GM21529 (cell line): ENCODE data around the gene TRPC1.
"Not testable (repeated sequence)": the region's sequence is repeated elsewhere in the genome, so short reads cannot be mapped to it uniquely, and the experiment has no call there.

Experiments
- ATAC-seq: cut with Tn5 transposase; IDR thresholded peaks from one replicate; pipeline ENCODE4 v1.9.1; 2021; ENCODE audit not compliant: unreplicated experiment

TRPC1 gene

GRCh38 chr3:142752605-142753004, 28.8 kb downstream of the TRPC1 start:
- ATAC-seq: not testable (repeated sequence)

GRCh38 chr3:142754494-142754893, 30.7 kb downstream of the TRPC1 start:
- ATAC-seq: no peak

GRCh38 chr3:142768338-142768737, 44.5 kb downstream of the TRPC1 start:
- ATAC-seq: no peak

GRCh38 chr3:142777927-142778326, 54.1 kb downstream of the TRPC1 start:
- ATAC-seq: no peak

GRCh38 chr3:142778541-142778940, 54.7 kb downstream of the TRPC1 start:
- no peak for ATAC-seq

DNA sequence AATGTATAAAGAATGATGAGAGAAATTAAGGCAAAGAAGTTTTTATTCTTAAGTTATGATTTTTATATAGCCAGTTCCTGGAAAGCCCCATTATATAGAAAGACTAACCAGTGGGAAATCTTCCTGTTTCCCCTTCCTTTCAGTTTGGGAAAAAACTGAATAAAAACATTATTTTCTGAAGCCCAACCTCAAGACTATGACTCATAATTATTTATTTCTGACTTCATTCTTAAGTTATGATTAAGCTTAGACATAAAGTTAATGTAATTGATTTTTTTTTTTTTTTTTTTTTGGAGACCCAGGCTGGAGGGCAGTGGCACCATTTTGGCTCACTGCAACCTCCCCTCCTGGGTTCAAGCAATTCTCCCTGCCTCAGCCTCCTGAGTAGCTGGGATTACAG, 55.8 kb downstream of the TRPC1 start:
- no peak for ATAC-seq

GRCh38 chr3:142782616-142783015, 58.8 kb downstream of the TRPC1 start:
- no peak for ATAC-seq

DNA sequence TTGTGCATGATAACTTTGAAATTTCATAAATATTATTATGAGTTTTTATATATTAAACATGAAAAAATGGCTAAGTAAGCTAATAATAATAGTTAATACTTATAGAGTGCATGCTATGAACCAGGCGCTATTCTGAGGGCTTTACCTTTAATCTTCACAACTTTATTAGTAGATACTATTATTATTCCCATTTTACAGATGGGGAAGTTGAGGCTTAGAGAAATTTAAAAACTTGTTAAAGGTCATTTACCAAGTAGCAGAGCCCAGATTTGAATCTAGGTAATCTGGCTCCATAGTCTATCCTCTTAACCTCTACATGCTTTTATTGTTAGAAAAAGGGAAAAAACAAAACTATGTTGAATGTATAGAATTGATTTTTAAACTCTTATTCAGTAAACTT, 60.4 kb downstream of the TRPC1 start:
- ATAC-seq: no peak

- no peak for ATAC-seq
These were observed 62.2 kb downstream of the TRPC1 start for GRCh38 chr3:142785996-142786395.

DNA sequence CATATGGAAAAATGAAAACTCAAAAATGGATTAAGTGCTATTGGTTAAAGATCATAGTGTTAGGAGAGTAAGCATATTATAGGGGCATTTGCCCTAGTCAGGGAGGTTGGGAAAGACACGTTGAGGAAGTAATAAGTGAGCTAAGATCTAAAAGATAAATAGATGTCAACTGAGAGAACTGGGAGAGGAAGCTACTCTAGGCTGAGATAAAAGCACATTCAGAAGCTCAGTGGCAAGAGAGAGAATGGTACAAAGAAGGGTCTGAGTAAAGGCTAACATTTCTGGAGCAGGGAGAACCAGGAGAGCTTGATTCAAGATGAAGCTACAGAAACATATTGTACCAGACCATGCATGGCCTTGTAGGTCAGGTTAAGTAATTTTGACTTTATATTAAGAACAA, 63.9 kb downstream of the TRPC1 start:
- no peak for ATAC-seq

DNA sequence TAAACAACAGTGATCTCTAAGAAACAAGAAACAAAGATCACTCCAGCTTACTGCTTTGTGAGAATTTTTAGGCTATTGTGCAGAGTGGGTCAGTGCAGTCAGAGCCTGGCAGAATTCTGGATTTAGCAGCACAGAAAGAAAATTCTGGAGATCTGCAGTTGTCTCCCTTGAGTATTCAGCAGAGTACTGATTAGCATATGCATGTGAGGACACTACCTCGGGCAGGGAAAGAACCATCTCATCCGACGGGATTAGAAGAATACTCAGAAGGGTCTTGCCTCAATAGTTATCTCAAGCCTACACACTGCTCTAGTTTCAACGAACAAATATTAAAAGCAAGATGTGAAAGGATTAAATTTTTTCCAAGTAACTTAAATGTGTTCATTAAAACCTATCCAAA, 70.7 kb downstream of the TRPC1 start:
- no peak for ATAC-seq

GRCh38 chr3:142795332-142795731, 71.5 kb downstream of the TRPC1 start:
- ATAC-seq: no peak

- no peak for ATAC-seq
These were observed 73.0 kb downstream of the TRPC1 start for GRCh38 chr3:142796823-142797222.

- ATAC-seq: no peak
These were observed 77.9 kb downstream of the TRPC1 start for GRCh38 chr3:142801746-142802145.

DNA sequence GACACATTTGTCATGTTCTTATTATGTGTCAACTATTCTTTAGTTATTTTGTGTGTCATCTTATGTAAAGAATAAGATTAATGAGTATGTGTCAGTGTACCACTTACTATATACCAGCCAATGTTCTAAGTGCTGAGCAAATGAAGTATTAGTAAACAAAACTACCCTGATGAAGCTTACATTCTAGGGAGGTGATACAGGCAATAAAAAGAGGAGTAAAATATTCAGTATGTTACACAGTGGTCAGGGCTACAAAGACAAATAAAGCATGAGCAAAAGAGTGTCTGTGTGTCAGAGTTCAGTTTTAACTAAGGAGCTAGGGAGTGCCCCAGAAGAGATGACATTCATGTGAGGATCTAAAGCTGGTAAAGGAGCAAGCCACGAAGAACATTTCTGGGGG, 79.1 kb downstream of the TRPC1 start:
- no peak for ATAC-seq

DNA sequence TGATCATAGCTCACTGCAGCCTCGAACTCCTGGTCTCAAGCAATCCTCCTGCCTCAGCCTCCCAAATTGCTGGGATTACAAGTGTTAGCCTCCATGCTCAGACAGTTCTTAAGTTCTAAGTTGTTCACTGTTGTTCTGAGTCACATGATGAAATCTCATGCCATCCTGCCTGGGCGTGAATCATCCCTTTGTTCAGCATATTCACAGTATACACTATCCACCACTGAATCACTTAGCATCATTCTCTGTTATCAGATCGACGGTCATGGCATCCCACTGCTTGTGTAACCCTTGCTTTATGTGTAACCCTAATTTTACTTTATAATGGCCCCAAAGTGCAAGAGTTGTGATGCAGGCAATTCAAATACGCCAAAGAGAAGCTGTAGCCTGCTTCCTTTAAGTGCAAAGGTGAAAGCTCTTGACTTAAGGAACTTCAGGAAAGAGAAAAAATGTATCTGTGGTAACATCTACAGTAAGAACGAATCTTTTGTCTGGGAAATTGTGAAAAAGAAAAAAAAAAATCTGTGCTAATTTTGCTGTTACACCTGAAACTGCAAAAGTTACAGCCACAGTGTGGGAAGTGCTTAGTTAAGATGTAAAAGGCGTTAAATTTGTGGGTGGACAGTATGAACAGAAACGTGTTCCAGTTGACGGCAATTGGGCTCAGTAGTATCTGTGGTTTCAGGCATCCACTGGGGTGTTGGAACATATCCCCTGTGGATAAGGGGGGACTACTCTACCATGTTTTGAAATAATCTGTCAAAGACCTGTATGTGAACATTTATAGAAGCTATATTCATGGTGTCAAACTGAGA, 84.5 kb downstream of the TRPC1 start:
- no peak for ATAC-seq

GRCh38 chr3:142809259-142809658, 85.4 kb downstream of the TRPC1 start:
- no peak for ATAC-seq

DNA sequence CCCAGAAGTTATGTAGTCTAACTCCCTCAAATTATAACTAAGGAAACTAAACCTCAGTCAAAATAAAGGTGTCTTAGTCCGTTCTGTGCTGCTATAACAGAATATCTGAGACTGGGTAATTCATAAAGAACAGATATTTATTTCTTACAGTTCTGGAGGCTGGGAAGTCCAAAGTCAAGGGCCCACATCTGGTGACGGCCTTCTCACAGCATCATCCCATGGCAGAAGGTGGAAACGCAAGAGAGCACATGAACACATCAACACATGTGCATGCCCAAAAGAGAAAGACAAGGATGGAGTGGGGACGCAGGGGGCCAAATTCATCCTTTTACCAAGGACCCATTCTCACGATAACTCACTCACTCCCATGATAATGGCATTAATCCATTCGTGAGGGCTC, 92.0 kb downstream of the TRPC1 start:
- ATAC-seq: no peak

- ATAC-seq: no peak
These were observed 93.5 kb downstream of the TRPC1 start for GRCh38 chr3:142817356-142817755.

DNA sequence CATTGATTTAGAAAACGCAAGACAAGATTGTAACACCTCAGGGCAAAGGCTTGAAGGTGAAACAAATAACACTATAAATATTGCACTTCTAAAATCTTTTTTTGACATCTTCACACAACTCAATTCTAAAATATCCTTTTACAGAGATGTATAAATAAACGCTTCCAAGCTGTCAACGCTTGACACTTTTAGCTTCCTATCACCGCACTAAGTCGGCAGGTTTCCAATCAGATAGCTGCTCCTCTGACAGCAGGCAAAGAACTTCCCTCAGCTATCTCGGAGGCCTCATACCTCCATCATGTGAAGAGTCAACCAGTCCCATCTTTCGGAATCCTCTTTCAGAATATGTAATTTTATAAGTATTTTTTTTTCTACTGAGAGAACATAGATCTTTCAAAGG, 94.1 kb downstream of the TRPC1 start:
- ATAC-seq: no peak

DNA sequence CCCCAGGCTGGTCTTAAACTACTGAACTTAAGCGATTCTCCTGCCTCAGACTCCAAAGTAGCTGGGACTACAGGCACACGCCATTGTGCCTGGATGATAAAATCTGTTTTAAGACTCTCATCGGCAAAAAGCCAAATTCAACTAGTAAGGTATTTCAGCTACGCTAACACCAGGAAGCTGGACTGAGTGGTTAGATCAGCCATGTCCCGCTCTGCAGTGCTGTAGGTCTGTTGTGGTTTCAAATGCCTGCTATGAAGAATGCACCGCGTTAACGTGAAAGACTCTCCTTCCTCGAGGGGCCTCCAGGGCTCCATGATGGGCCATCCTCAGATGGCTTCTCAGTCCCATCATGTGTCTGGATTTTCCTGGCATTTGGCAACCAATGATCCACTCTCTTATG, 94.8 kb downstream of the TRPC1 start:
- no peak for ATAC-seq

DNA sequence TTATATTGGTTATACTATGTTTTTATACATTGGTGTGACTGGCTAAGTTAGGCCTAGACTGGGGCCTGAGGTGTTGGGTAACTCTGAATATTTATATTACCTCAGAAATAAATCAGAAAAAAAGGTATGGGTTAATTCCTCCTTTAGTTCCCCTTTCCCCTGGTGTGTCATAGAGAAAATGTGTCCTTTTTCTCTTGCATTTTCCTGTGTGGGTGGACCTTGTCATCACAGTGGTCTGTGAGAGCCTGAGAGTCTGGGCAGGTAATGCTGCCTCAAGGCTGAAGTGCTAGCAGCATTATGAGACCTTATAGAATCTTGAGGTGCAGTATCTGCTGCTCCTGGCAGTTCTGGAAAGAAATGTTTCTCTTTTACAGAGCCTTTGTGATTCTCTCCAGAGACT, 95.3 kb downstream of the TRPC1 start:
- no peak for ATAC-seq

- ATAC-seq: peak; percentile 99
These were observed 105.0 kb downstream of the TRPC1 start for GRCh38 chr3:142828703-142829305.
